ENCODE data around the gene SNX4.
"Not testable (repeated sequence)": the region's sequence is repeated elsewhere in the genome, so short reads cannot be mapped to it uniquely, and the experiment has no call there.

The SNX4 gene

DNA sequence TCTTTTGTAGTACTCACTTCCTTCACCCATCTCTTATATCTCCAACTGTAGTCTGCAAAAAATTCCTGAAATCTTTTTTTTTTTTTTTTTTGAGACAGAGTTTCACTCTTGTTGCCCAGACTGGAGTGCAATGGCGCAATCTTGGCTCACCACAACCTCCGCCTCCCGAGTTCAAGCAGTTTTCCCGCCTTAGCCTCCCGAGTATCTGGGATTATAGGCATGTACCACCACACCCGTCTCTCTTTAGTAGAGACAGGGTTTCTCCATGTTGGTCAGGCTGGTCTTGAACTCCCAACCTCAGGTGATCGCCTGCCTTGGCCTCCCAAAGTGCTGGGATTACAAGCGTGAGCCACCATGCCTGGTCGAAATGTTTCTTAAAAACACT is 38.6 kb downstream of the SNX4 start:
- not testable (repeated sequence) for H3K9me3 Mint-ChIP-seq, H3K4me3 Mint-ChIP-seq, ATAC-seq, H3K27ac Mint-ChIP-seq, DNase-seq, H3K27me3 Mint-ChIP-seq, H3K4me1 Mint-ChIP-seq

DNA sequence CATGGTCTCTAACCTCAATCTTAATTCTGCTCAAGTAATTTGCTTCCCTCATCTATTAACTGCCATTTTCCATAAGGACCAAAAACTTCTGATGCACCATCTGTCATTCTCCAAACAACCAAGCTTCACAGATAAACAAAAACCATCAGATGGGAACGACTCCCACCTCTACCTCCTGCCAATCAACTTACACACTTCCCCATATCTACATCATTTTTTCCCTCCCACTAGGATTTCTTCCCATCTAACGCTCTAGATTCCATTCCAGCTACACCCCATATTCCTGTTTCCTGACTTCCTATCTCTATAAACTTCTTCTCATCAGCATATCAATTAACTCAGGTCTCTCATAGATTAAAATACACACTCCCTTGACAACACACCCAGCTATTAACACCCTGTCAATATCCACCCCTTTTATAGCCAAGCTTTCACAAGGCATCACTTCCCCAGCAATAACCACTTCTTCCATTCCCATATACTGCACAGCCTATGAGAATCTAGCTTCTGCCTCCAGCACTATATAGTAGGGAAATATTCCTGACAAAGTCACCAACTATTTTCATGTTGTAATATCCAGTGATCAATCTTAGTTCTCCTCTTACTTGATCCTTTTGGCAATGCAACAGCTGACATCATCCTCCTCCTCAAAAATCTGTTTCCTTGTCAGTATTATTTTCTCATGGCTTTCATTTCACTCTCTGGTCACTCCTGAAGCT is 39.2 kb downstream of the SNX4 start:
- DNase-seq: no peak
- ATAC-seq: no peak
- no peaks in the 10 kb centered on the region for H3K9me3 Mint-ChIP-seq
- no peak overlapping the region for H3K27ac Mint-ChIP-seq
- no peak overlapping the region for H3K4me3 Mint-ChIP-seq
- no peaks in the 10 kb centered on the region for H3K27me3 Mint-ChIP-seq
- no peaks in the 10 kb centered on the region for H3K4me1 Mint-ChIP-seq

DNA sequence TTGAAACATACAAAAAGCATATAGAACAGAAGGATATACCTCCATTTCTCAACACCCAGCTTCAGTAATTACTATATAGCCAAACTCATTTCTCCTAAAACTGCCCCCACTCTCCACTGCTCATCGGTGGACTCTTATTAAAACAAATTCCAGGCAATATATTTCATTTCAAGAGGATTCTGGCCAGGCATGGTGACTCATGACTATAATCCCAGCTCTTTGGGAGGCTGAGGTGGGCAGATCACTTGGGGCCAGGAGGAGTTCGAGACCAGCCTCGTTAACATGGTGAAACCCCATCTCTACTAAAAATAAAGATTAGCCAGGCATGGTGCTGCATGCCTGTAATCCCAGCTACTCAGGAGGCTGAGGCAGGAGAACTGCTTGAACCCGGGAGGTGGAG is 40.9 kb downstream of the SNX4 start:
- Mint-ChIP-seq H3K4me1 (no peaks in the 10 kb centered on the region), H3K9me3 (no peaks in the 10 kb centered on the region), H3K4me3 (no peak overlapping the region), H3K27ac (no peak overlapping the region), H3K27me3 (no peaks in the 10 kb centered on the region)
- ATAC-seq (no peak), DNase-seq (no peak)

DNA sequence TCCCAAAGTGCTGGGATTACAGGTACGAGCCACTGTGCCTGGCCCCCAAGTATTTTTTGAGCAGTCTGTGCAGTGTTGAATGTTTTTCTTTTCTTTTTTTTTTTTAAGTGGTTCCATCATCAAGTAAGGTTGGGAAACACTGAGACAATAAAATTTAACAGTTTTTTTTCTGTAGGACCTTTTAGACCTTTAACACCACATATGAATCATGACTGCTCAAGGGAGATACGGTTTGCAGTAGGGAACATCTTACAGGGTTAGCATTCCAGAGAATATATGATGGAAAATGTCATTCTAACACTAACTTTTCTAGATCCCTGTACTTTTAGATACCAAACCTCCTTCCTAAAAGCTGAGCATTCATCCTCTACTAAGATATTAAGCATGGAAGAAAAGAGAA is 41.7 kb downstream of the SNX4 start:
- Mint-ChIP-seq H3K27me3 (no peaks in the 10 kb centered on the region), H3K9me3 (no peaks in the 10 kb centered on the region), H3K4me3 (no peak overlapping the region), H3K4me1 (no peaks in the 10 kb centered on the region), H3K27ac (no peak overlapping the region)
- DNase-seq (no peak), ATAC-seq (no peak)

DNA sequence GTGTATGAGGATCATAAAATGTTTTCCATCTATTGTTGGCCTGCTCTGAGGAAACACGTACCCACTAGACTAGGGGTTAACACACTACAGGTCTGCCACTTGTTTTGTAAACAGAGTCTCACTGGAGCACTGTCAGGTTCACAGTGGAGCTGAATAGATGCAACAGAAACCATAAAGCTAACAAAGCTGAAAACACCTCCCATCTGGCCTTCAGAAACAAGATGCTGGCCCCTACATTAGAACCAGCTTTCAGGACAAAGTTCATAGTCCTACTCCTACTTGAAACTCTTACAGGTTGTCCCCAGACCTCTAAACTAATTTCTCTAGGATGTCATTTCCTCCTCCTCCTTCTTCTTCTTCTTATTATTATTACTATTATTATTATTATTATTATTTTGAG is 42.3 kb downstream of the SNX4 start:
- no peaks in the 10 kb centered on the region for H3K9me3 Mint-ChIP-seq
- no peaks in the 10 kb centered on the region for H3K27me3 Mint-ChIP-seq
- H3K4me3 Mint-ChIP-seq: no peak overlapping the region
- H3K27ac Mint-ChIP-seq: no peak overlapping the region
- DNase-seq (no peak), ATAC-seq (no peak)
- H3K4me1 Mint-ChIP-seq: no peaks in the 10 kb centered on the region

DNA sequence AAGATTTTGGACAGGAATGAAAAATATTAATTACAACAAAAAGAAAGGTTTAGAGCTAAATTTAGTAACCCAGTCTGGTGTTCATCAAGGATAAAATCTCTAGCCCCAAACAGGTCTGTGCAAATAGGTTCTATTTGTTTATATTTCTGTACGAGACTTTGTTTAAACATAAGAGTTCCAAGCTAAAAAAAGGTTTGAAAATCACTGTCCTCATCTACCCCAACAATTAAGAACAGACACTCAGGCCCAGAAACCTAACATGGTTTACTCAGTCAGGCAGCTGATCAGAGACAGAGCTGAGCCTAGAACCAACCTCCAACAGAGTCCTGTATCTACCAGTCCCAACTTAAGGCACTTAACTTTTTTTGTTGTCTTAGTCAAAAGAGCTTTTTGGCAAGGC is 49.3 kb downstream of the SNX4 start:
- DNase-seq (no peak), ATAC-seq (no peak)
- Mint-ChIP-seq H3K4me1 (no peaks in the 10 kb centered on the region), H3K4me3 (no peak overlapping the region), H3K27ac (no peak overlapping the region), H3K9me3 (no peaks in the 10 kb centered on the region), H3K27me3 (no peaks in the 10 kb centered on the region)

DNA sequence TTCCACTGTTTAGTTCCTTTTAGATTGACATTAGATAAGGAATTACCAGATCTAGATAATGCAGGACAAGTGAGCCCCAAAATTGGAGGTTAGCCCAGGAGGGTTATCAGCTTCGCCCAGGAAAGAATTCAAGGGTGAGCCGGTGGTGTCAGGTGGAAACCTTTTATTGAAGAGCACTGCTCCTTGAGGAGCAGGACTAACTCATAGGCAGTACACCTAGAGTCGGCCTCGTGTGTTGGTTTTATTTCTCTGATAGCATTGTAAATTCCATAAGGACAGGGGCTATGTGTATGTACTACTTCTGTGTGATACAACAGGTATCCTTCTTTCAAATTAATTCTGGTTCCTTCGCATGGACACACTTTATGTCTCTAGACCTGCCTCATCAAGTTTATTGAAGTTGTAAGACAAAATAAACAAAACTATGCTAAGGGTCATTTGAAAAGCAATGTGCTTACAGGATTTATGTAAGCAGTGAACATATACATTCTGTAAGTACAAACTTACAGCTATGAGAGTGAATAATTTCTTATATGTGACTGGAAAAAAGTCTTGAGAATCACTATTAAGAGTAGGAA is 57.2 kb downstream of the SNX4 start:
- H3K27ac Mint-ChIP-seq: no peak overlapping the region

DNA sequence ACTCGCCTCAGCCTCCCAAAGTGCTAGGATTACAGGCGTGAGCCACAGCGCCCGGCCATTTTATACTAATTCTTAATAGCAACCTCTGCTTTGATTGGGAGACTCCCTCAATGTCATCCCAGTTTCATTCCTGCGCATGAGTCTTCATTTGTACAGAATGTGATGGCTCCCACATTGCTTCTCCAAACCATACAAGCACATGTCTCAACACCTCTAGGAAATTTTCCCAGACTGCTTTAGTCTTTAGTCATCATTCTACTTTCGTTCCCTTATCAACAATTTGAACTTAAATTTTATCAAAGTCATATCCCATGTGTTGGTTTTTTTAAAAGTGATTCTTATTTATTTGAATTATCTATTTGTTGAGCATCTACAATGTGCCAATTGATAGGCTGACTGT is 58.1 kb downstream of the SNX4 start:
- no peak for DNase-seq
- Mint-ChIP-seq H3K4me3 (no peak overlapping the region), H3K4me1 (no peaks in the 10 kb centered on the region), H3K9me3 (no peaks in the 10 kb centered on the region), H3K27me3 (no peaks in the 10 kb centered on the region), H3K27ac (no peak overlapping the region)
- no peak for ATAC-seq

More for the DNA sequence above, 57.2 kb downstream of the SNX4 start:
- Mint-ChIP-seq H3K4me3 (no peak overlapping the region), H3K4me1 (no peaks in the 10 kb centered on the region), H3K9me3 (no peaks in the 10 kb centered on the region), H3K27me3 (no peaks in the 10 kb centered on the region)
- ATAC-seq (no peak), DNase-seq (no peak)

DNA sequence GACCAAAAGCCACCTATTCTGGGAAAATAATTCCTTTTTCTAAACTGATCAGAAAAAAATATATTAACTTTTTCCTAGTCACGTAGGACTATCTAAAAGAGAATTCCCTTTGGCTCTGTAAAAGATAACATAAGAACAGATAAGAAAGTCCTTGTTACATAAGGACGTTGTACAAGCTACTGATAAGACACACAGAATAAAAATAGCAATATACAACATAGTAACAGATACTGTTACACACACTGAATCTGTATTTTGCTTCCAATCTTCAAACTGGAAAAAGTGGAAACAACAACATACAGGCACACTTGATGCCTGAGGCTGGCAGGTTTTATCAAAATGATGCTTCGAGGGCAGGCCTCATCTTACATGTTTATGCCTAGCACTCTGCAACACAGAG is 59.8 kb downstream of the SNX4 start:
- Mint-ChIP-seq H3K27ac (no peak overlapping the region), H3K4me1 (no peaks in the 10 kb centered on the region), H3K27me3 (no peaks in the 10 kb centered on the region), H3K9me3 (no peaks in the 10 kb centered on the region), H3K4me3 (no peak overlapping the region)
- no peak for DNase-seq
- no peak for ATAC-seq

DNA sequence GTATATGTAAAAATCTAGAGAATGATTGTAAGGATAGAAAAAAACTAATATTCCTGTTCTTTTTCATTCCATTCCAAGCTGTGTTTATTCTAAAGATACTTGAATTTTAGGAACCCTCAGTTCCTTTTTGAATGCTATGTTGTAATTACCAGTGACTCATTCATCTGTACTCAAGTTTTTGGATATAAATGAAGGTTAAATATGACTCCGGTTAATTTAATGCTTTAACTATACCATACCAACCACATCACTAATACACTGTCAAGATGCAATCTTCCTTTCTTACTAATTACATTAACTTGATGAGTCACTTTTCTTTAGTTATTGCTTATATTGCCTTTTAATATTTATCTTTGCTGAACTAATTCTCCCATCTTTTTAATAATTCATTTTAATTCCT is 76.1 kb downstream of the SNX4 start:
- H3K4me3 Mint-ChIP-seq: no peak overlapping the region
- ATAC-seq (no peak), DNase-seq (no peak)
- peaks cover 0 to 4% of the 10 kb centered on the region in 2 donors for H3K9me3 Mint-ChIP-seq
- no peaks in the 10 kb centered on the region for H3K27me3 Mint-ChIP-seq
- no peaks in the 10 kb centered on the region for H3K4me1 Mint-ChIP-seq
- no peak overlapping the region for H3K27ac Mint-ChIP-seq

DNA sequence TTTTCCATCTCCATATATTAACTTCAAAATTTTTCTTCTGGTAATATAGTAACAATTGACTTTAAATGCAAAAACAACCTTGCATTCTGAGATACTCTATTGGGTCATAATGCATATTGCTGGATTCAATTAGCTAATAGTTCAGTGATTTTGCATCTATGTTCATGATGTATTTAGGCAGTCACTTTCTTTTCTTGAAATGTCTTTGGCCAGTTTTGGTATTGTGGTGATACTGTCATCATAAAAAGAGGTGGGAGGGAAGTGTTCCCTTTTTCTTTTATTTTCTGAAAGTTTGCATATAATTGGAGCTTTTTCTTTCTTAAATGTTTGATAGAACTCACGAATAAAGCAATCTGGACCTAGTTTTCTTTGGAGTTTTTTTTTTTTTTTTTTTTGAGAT is 77.5 kb downstream of the SNX4 start:
- DNase-seq (no peak), ATAC-seq (no peak)
- no peaks in the 10 kb centered on the region for H3K4me1 Mint-ChIP-seq
- no peak overlapping the region for H3K27ac Mint-ChIP-seq
- H3K27me3 Mint-ChIP-seq: no peaks in the 10 kb centered on the region
- H3K4me3 Mint-ChIP-seq: no peak overlapping the region
- peaks cover 0 to 4% of the 10 kb centered on the region in 2 donors for H3K9me3 Mint-ChIP-seq

DNA sequence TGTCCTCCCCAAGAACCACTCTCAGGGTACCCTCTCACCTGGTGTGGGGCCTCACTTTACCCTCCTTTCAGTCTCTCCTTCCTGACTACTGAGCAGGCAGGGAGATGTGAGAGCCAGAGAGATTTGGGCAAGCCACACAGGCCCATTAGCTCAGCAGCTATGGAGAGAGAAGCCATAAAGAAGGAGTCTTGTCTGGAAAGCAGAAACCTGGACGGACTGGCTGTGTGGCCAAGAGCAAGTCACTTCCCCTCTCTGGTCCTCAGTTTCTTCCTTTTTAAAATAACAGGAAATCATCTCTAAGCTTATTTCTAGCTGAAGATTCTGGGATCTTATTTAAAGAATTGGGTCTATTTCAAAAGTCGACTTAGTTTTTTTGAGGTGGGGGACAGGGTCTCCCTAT is 79.0 kb downstream of the SNX4 start:
- ATAC-seq: peak; percentile 20
- H3K27me3 Mint-ChIP-seq: no peaks in the 10 kb centered on the region
- DNase-seq: no peak
- no peak overlapping the region for H3K27ac Mint-ChIP-seq
- H3K4me1 Mint-ChIP-seq: no peaks in the 10 kb centered on the region
- H3K9me3 Mint-ChIP-seq: no peaks in the 10 kb centered on the region
- H3K4me3 Mint-ChIP-seq: no peak overlapping the region

DNA sequence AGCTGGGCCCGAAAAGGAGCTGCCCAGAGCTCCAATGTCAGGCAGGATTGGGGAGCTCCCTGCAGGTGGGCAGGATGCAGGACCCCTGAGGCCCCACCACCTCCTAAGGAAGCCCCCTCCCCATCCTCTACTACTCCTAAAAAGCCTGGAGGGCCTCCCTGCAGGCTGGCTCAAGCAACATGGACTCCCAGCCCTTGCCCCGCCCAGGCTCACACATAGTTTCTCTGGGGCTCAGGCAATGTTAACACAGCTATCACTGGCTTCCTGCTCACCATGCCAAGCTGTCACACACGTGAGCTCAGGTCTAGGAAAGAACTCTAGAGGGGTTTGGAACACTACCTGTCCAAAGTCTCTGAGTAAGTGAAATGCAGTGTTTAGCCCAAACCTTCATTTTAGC is 79.4 kb downstream of the SNX4 start:
- peak; percentile 33 for ATAC-seq
- no peaks in the 10 kb centered on the region for H3K27me3 Mint-ChIP-seq
- no peak overlapping the region for H3K4me3 Mint-ChIP-seq
- H3K27ac Mint-ChIP-seq: no peak overlapping the region
- no peaks in the 10 kb centered on the region for H3K9me3 Mint-ChIP-seq
- DNase-seq: no peak
- no peaks in the 10 kb centered on the region for H3K4me1 Mint-ChIP-seq

DNA sequence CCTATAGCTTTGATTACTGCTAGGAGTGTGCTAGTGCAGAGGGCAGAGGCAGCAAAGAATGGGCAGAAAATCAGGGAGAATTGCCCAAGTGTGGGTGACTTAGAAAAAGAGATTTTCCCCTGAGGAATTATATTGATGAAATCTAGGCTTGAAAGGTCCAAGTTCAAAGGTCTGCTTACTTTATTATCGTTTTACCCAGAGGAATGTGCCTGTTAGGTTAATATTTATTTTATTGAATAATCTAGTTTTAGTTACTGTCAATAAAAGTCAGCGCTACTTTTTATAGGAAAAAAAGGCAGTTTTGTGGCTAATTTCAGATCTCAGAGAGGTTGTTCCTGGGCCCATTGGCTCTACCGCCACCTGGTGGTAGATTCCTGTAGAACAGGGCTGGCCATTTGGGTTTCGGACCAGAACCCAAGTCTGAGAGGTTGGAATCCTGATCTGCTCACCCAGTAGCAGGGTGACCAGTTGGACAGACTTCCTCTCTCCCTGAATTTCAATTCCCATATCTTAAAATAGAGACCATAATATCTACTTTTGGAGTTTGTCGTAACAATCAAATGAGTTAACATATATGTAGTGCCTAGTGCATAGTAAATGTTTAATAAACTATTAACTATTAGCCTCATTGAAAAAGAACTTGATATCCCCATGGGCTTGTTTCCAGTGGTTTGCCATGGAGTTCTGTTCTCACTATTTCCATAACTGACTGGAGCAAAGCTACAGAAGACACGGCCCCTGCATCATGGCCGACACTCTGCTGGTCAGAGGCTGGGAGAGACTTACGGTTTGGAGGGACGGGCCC is 82.2 kb downstream of the SNX4 start:
- H3K27ac Mint-ChIP-seq: no peak overlapping the region
- no peak overlapping the region for H3K4me3 Mint-ChIP-seq
- no peaks in the 10 kb centered on the region for H3K4me1 Mint-ChIP-seq
- H3K27me3 Mint-ChIP-seq: no peaks in the 10 kb centered on the region
- no peaks in the 10 kb centered on the region for H3K9me3 Mint-ChIP-seq
- DNase-seq (peak; percentile 47 to 51), ATAC-seq (no peak)

DNA sequence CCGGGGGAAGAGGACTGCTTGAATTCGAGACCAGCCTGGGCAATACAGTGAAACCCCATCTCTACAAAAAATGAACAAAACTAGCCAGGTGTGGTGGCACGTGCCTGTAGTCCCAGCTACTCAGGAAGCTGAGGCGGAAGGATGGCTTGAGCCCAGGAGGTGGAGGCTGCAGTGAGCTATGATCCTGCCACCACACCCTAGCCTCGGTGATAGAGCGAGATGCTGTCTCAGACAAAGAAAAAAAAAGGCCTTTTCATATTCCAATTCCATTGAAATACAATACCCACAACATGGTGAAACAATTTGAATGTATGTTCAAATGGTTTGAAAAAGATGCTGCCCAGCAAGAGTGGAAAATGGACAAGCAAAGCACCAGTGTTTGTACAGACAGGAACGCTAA is 83.1 kb downstream of the SNX4 start:
- Mint-ChIP-seq H3K9me3 (no peaks in the 10 kb centered on the region), H3K4me3 (no peak overlapping the region), H3K4me1 (no peaks in the 10 kb centered on the region), H3K27me3 (no peaks in the 10 kb centered on the region), H3K27ac (no peak overlapping the region)
- DNase-seq (no peak), ATAC-seq (no peak)

DNA sequence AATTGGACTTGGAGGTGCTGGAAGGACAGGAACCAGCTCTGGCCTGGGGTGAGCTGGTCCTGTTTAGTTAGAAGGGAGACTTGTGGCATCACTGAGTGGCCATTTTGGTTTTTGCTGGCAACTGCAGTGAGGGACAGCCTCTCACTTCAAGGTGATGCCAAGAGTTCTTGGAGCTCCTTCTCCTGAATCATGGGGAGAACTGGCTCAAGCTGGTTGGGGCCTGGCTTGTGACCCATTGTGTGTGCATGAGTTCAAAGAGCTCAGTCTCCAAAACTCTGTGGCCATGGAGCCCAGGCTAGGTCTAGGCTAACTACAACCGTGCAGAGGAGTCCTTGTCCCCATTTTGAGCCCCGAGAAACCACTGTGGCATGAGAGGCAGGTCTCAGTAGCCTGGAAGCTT is 84.8 kb downstream of the SNX4 start:
- ATAC-seq (no peak), DNase-seq (no peak)
- Mint-ChIP-seq H3K4me3 (no peak overlapping the region), H3K27me3 (no peaks in the 10 kb centered on the region), H3K27ac (no peak overlapping the region), H3K4me1 (no peaks in the 10 kb centered on the region), H3K9me3 (no peaks in the 10 kb centered on the region)

All from stimulated activated naive CD8-positive, alpha-beta T cell treated with anti-CD3 and anti-CD28 coated beads, Interleukin-15, amount 100 ng/mL, for 72 hours (primary cell).